IPS-15b (cell line): ENCODE results near the gene FBXL13.
"Not testable (repeated sequence)": the region's sequence is repeated elsewhere in the genome, so short reads cannot be mapped to it uniquely, and the experiment has no call there.

Experiments
- H3K27me3 ChIP-seq: one replicate; pipeline ENCODE4 v1.6.1; 2013; ENCODE audit warnings: low read length; ENCODE audit not compliant: control insufficient read depth, insufficient read depth
- H3K36me3 ChIP-seq: one replicate; pipeline ENCODE4 v1.6.1; 2013; ENCODE audit warnings: low read length; ENCODE audit not compliant: control insufficient read depth, insufficient read depth
- H3K4me1 ChIP-seq: one replicate; pipeline ENCODE4 v1.6.1; 2013; ENCODE audit warnings: mild to moderate bottlenecking, low read length; ENCODE audit not compliant: control insufficient read depth, insufficient read depth
- H3K4me3 ChIP-seq: one replicate; pipeline ENCODE4 v1.5.1; 2013; ENCODE audit warnings: low read depth, low read length
- H3K9ac ChIP-seq: one replicate; pipeline ENCODE4 v1.6.1; 2013; ENCODE audit warnings: low read depth, mild to moderate bottlenecking, low read length
- H3K9me3 ChIP-seq: one replicate; pipeline ENCODE4 v1.6.1; 2013; ENCODE audit warnings: mild to moderate bottlenecking, low read length; ENCODE audit not compliant: control insufficient read depth, insufficient read depth

FBXL13 gene

GRCh38 chr7:102976493-102976892 lies 98.1 kb downstream of the FBXL13 start:
- no peaks in the 10 kb centered on the region for H3K9me3 ChIP-seq
- H3K4me3 ChIP-seq: no peak overlapping the region
- H3K4me1 ChIP-seq: peaks cover 2% of the 10 kb centered on the region
- no peaks in the 10 kb centered on the region for H3K27me3 ChIP-seq
- H3K9ac ChIP-seq: no peak overlapping the region
- H3K36me3 ChIP-seq: peaks cover 2% of the 10 kb centered on the region

DNA sequence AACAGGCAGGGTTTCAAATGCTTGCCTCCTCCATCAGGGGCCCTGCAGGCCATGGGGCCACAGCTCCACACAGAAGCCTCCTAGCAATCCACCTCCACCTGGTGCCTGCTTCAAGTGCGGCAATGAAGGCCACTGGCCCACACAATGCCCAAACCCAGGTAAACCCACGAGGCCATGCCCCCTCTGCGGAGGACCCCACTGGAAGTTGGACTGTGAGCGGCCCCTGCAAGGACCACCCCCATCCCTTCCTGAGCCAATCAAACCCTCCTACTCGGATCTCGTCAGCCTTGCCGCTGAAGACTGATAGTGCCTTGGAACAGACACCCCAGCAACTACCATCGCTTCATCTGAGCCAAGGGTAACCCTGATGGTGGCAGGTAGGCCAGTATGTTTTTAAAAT lies 98.7 kb downstream of the FBXL13 start:
- H3K27me3 ChIP-seq: no peaks in the 10 kb centered on the region

GRCh38 chr7:102974366-102975236 lies 100.0 kb downstream of the FBXL13 start:
- no peak overlapping the region for H3K4me3 ChIP-seq
- no peaks in the 10 kb centered on the region for H3K9me3 ChIP-seq
- peaks cover 2% of the 10 kb centered on the region for H3K4me1 ChIP-seq

More for the DNA sequence above, 98.7 kb downstream of the FBXL13 start:
- H3K36me3 ChIP-seq: peaks cover 2% of the 10 kb centered on the region
- peaks cover 2% of the 10 kb centered on the region for H3K4me1 ChIP-seq
- no peak overlapping the region for H3K4me3 ChIP-seq
- no peak overlapping the region for H3K9ac ChIP-seq
- H3K9me3 ChIP-seq: no peaks in the 10 kb centered on the region

DNA sequence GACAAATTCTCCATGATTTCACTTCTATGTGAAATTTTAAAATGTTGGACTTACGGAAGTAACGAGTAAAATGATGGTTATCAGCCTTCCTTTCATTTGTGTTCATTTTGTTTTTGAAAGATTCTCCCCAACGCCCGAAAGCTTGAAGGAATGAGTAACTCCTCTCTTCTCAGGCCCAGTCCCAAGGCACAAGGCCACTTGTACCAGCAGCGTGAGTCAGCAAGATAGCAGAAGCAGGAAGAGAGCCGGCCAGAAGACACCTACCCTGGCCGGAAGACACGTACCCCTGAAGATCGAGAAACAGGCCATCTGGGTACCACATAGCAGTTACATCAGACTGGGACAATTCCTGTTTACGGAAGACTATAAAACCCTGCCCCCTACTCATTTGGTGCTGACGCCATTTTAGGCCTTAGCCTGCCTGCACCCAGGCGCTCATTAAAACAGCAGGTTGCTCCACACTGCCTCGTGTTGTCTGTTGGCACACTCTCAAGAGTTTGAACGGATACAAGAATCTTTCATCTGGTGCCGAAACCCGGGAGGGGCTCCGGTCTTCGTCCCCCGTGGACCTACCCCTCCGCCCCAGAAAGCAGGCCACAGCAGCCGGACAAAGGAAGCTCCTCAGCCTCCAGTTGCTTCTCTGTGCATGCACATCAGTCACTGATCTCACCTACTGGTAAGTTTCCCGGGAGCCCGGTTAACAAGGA lies 101.3 kb downstream of the FBXL13 start:
- H3K4me3 ChIP-seq: no peak overlapping the region
- peaks cover 2% of the 10 kb centered on the region for H3K36me3 ChIP-seq
- H3K4me1 ChIP-seq: peaks cover 2% of the 10 kb centered on the region
- no peaks in the 10 kb centered on the region for H3K9me3 ChIP-seq
- H3K9ac ChIP-seq: no peak overlapping the region
- no peaks in the 10 kb centered on the region for H3K27me3 ChIP-seq

More at GRCh38 chr7:102974366-102975236, 100.0 kb downstream of the FBXL13 start:
- H3K36me3 ChIP-seq: peaks cover 2% of the 10 kb centered on the region
- no peak overlapping the region for H3K9ac ChIP-seq
- no peaks in the 10 kb centered on the region for H3K27me3 ChIP-seq

GRCh38 chr7:102967798-102968197 lies 106.8 kb downstream of the FBXL13 start:
- Histone ChIP-seq H3K4me3 (no peak overlapping the region), H3K9ac (no peak overlapping the region), H3K27me3 (no peaks in the 10 kb centered on the region), H3K4me1 (no peaks in the 10 kb centered on the region), H3K36me3 (no peaks in the 10 kb centered on the region), H3K9me3 (no peaks in the 10 kb centered on the region)

DNA sequence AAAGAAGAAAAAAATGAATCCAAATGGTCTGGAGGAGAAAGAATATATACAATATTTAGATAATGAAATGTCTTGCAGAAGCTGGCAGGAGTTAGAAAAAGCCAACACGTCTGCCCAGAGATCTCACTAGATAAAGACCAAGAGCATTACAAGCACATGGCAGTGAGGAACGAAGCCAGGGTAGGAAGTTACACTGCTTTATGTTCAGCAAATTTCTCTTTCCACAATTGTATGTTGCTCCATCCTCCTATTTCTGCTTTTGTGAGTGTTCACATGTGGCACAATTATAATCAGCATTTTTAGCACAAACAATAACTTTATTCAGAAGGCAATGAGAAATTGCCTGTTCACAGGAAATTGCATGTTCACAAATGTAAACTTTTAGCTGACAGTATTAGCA lies 108.1 kb downstream of the FBXL13 start:
- Histone ChIP-seq H3K4me3 (no peak overlapping the region), H3K9ac (no peak overlapping the region), H3K9me3 (no peaks in the 10 kb centered on the region), H3K4me1 (no peaks in the 10 kb centered on the region), H3K36me3 (no peaks in the 10 kb centered on the region), H3K27me3 (no peaks in the 10 kb centered on the region)

- not testable (repeated sequence) for H3K9ac ChIP-seq, H3K9me3 ChIP-seq, H3K4me1 ChIP-seq, H3K36me3 ChIP-seq, H3K4me3 ChIP-seq, H3K27me3 ChIP-seq
These were observed 112.6 kb downstream of the FBXL13 start for GRCh38 chr7:102961993-102962392.

- H3K36me3 ChIP-seq, H3K9me3 ChIP-seq, H3K9ac ChIP-seq, H3K4me1 ChIP-seq, H3K4me3 ChIP-seq, H3K27me3 ChIP-seq: not testable (repeated sequence)
These were observed 116.6 kb downstream of the FBXL13 start for GRCh38 chr7:102958004-102958403.

GRCh38 chr7:102954359-102954758 lies 120.2 kb downstream of the FBXL13 start:
- H3K27me3 ChIP-seq, H3K9ac ChIP-seq, H3K9me3 ChIP-seq, H3K4me3 ChIP-seq, H3K36me3 ChIP-seq, H3K4me1 ChIP-seq: not testable (repeated sequence)

- no peaks in the 10 kb centered on the region for H3K4me1 ChIP-seq
- no peaks in the 10 kb centered on the region for H3K27me3 ChIP-seq
- no peak overlapping the region for H3K4me3 ChIP-seq
- H3K36me3 ChIP-seq: no peaks in the 10 kb centered on the region
- H3K9ac ChIP-seq: no peak overlapping the region
- H3K9me3 ChIP-seq: no peaks in the 10 kb centered on the region
These were observed 121.2 kb downstream of the FBXL13 start for GRCh38 chr7:102953406-102953805.

GRCh38 chr7:102951839-102952238 lies 122.8 kb downstream of the FBXL13 start:
- Histone ChIP-seq H3K4me3 (no peak overlapping the region), H3K27me3 (no peaks in the 10 kb centered on the region), H3K9me3 (no peaks in the 10 kb centered on the region), H3K36me3 (no peaks in the 10 kb centered on the region), H3K9ac (no peak overlapping the region), H3K4me1 (no peaks in the 10 kb centered on the region)

GRCh38 chr7:102944241-102944640 lies 130.4 kb downstream of the FBXL13 start:
- Histone ChIP-seq H3K9me3 (no peaks in the 10 kb centered on the region), H3K4me1 (peaks cover 36% of the 10 kb centered on the region), H3K27me3 (no peaks in the 10 kb centered on the region), H3K36me3 (no peaks in the 10 kb centered on the region), H3K4me3 (no peak overlapping the region), H3K9ac (no peak overlapping the region)
